ENCODE measurements around the gene ZSWIM7. TPM values are rescaled to one million over a fixed set of nuclear protein-coding genes. Genes with fewer than 3 reads are reported as not detected.

Gene ZSWIM7
- total RNA-seq, 1 experiment from 2014 or later = 28.7 TPM

- BruUV-seq (replicated peaks) = no TSS peak
- no peak for TF ChIP-seq EZH2 (IDR thresholded peaks at IDR 0.05; ENCODE audit: borderline replicate concordance, low read depth, low read length, poor library complexity, severe bottlenecking)
- TF ChIP-seq, protein P1, sequence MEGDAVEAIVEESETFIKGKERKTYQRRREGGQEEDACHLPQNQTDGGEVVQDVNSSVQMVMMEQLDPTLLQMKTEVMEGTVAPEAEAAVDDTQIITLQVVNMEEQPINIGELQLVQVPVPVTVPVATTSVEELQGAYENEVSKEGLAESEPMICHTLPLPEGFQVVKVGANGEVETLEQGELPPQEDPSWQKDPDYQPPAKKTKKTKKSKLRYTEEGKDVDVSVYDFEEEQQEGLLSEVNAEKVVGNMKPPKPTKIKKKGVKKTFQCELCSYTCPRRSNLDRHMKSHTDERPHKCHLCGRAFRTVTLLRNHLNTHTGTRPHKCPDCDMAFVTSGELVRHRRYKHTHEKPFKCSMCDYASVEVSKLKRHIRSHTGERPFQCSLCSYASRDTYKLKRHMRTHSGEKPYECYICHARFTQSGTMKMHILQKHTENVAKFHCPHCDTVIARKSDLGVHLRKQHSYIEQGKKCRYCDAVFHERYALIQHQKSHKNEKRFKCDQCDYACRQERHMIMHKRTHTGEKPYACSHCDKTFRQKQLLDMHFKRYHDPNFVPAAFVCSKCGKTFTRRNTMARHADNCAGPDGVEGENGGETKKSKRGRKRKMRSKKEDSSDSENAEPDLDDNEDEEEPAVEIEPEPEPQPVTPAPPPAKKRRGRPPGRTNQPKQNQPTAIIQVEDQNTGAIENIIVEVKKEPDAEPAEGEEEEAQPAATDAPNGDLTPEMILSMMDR (conservative IDR thresholded peaks at IDR 0.05; ENCODE audit: low read depth, low read length) = no peak
- no peaks in the 10 kb centered on the region for H3K9me3 ChIP-seq (ENCODE audit: low read depth, low read length, poor library complexity, severe bottlenecking)
- H3K4me1 ChIP-seq (ENCODE audit: insufficient read depth, low read length, poor library complexity, severe bottlenecking) = no peaks in the 10 kb centered on the region
- CTCF ChIA-PET = no interaction called here
- H3K27ac ChIP-seq (ENCODE audit: low read depth, low read length, poor library complexity, severe bottlenecking) = no peak overlapping the region
- DNase-seq (ENCODE audit: low spot score) = no peak
- no peaks in the 10 kb centered on the region for H3K27me3 ChIP-seq (replicated peaks; ENCODE audit: insufficient read depth, low read depth, low read length, poor library complexity)
- POLR2A ChIA-PET (ENCODE audit: low non-redundant PET) = no interaction called here
- H3K36me3 ChIP-seq (ENCODE audit: insufficient read depth, low read length, poor library complexity, severe bottlenecking) = no peaks in the 10 kb centered on the region
- no peak overlapping the region for H3K4me3 ChIP-seq (ENCODE audit: low read depth, low read length, poor library complexity, severe bottlenecking)
- intact Hi-C loops (cut with micrococcal nuclease; ENCODE audit: unreplicated experiment) = no loop called here
These were observed 63.6 kb downstream of the ZSWIM7 start for GRCh38 chr17:15935891-15936290.

- TF ChIP-seq, protein P1 (conservative IDR thresholded peaks at IDR 0.05; ENCODE audit: low read depth, low read length) = no peak
- TF ChIP-seq EZH2 (IDR thresholded peaks at IDR 0.05; ENCODE audit: borderline replicate concordance, low read depth, low read length, poor library complexity, severe bottlenecking) = no peak
- Histone ChIP-seq H3K36me3 (ENCODE audit: insufficient read depth, low read length, poor library complexity, severe bottlenecking) (no peaks in the 10 kb centered on the region), H3K4me1 (ENCODE audit: insufficient read depth, low read length, poor library complexity, severe bottlenecking) (no peaks in the 10 kb centered on the region), H3K27me3 (replicated peaks; ENCODE audit: insufficient read depth, low read depth, low read length, poor library complexity) (no peaks in the 10 kb centered on the region), H3K4me3 (ENCODE audit: low read depth, low read length, poor library complexity, severe bottlenecking) (no peak overlapping the region), H3K9me3 (ENCODE audit: low read depth, low read length, poor library complexity, severe bottlenecking) (no peaks in the 10 kb centered on the region), H3K27ac (ENCODE audit: low read depth, low read length, poor library complexity, severe bottlenecking) (no peak overlapping the region)
- no TSS peak for BruUV-seq (replicated peaks)
- DNase-seq (ENCODE audit: low spot score) = no peak
- intact Hi-C loops (cut with micrococcal nuclease; ENCODE audit: unreplicated experiment) = no loop called here
- CTCF ChIA-PET = no interaction called here
- POLR2A ChIA-PET (ENCODE audit: low non-redundant PET) = no interaction called here
These were observed 64.6 kb downstream of the ZSWIM7 start for GRCh38 chr17:15934866-15935265.

- ChIA-PET POLR2A (ENCODE audit: low non-redundant PET) (no interaction called here), CTCF (no interaction called here)
- no TSS peak for BruUV-seq (replicated peaks)
These were observed 68.1 kb downstream of the ZSWIM7 start for GRCh38 chr17:15931394-15931793.

More at GRCh38 chr17:15931394-15931793, 68.1 kb downstream of the ZSWIM7 start:
- Histone ChIP-seq H3K27me3 (replicated peaks; ENCODE audit: insufficient read depth, low read depth, low read length, poor library complexity) (no peaks in the 10 kb centered on the region), H3K36me3 (ENCODE audit: insufficient read depth, low read length, poor library complexity, severe bottlenecking) (no peaks in the 10 kb centered on the region), H3K4me3 (ENCODE audit: low read depth, low read length, poor library complexity, severe bottlenecking) (no peak overlapping the region), H3K27ac (ENCODE audit: low read depth, low read length, poor library complexity, severe bottlenecking) (no peak overlapping the region), H3K9me3 (ENCODE audit: low read depth, low read length, poor library complexity, severe bottlenecking) (no peaks in the 10 kb centered on the region), H3K4me1 (ENCODE audit: insufficient read depth, low read length, poor library complexity, severe bottlenecking) (no peaks in the 10 kb centered on the region)
- TF ChIP-seq, protein P1 (conservative IDR thresholded peaks at IDR 0.05; ENCODE audit: low read depth, low read length) = no peak
- no peak for TF ChIP-seq EZH2 (IDR thresholded peaks at IDR 0.05; ENCODE audit: borderline replicate concordance, low read depth, low read length, poor library complexity, severe bottlenecking)
- intact Hi-C loops (cut with micrococcal nuclease; ENCODE audit: unreplicated experiment) = no loop called here
- DNase-seq (ENCODE audit: low spot score) = no peak

All from A673 (cell line).